ENCODE data around the gene RPL22. TPM values are rescaled to one million over a fixed set of nuclear protein-coding genes. Genes with fewer than 3 reads are reported as not detected.

Gene RPL22
- total RNA-seq = 93.0 and 99.3 TPM in 2 replicates

DNA sequence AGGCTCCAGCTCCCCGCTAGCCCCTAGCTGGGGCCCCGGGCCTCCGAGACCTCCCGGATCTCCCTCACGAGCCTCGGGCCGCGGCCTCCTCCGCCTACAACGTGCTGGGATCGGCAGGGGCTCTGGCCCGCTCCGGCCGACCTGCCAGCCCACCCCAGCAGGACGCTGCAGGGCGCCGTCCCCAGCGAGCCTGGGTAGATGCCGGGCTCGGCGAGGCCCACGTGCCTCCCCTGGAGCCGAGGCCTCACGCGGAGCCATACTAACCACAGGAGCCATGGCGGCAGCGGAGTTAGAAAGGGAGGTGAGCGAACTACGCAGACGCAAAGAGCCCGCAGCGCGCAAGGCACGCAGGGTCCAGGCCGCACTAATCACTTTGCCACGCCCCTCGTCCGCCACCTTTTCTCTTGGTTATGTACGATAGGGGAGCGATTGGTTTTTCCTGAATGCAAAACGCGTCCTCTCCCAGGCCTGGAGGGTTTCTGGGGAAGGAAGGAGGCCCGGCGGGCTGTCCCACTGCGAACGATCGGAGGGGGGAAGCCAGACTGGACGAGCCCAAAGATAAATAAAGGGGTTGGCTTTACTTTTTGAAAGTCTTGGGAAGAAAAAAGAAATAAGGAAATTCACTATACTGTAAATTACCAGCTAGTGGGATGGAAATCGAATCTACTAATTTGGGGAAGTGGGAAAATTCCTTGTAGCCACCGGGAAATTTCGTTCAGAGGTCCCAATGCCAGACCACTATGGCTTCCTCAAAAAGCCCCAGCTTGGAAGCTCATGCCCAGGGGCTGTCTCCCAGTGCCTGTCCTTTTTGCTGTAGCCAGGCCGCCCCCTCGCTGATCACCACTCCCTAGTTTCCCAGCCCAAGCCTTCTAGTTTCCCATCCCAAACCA lies at the start of gene RPL22:
Gene RPL22, minus strand, starts transcription at position 298 of the 890 bp plus-strand sequence. Its CDS starts 22 bp downstream, at position 276.
- no peaks in the 10 kb centered on the region for H3K27me3 ChIP-seq (ENCODE audit: insufficient read depth, low read length)
- DNase-seq (ENCODE audit: insufficient read length, low spot score, missing footprints) = peak; percentile 99
- H3K36me3 ChIP-seq (ENCODE audit: insufficient read depth, low read length) = peaks cover 28% of the 10 kb centered on the region
- peaks cover 18% of the 10 kb centered on the region for H3K4me1 ChIP-seq (ENCODE audit: insufficient read depth, low read length)
- TF ChIP-seq, protein P1, sequence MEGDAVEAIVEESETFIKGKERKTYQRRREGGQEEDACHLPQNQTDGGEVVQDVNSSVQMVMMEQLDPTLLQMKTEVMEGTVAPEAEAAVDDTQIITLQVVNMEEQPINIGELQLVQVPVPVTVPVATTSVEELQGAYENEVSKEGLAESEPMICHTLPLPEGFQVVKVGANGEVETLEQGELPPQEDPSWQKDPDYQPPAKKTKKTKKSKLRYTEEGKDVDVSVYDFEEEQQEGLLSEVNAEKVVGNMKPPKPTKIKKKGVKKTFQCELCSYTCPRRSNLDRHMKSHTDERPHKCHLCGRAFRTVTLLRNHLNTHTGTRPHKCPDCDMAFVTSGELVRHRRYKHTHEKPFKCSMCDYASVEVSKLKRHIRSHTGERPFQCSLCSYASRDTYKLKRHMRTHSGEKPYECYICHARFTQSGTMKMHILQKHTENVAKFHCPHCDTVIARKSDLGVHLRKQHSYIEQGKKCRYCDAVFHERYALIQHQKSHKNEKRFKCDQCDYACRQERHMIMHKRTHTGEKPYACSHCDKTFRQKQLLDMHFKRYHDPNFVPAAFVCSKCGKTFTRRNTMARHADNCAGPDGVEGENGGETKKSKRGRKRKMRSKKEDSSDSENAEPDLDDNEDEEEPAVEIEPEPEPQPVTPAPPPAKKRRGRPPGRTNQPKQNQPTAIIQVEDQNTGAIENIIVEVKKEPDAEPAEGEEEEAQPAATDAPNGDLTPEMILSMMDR (IDR thresholded peaks at IDR 0.05; ENCODE audit: extremely low read depth, low read depth, low read length) = no peak
- peaks cover 18% of the 10 kb centered on the region for H4K20me1 ChIP-seq (ENCODE audit: insufficient read depth, low read length)
- peak within 1 kb of the TSS; percentile 77 for H2AFZ ChIP-seq (ENCODE audit: low read length)
- peaks cover 45% of the 10 kb centered on the region for H3K79me2 ChIP-seq (ENCODE audit: insufficient read depth, low read length)
- H3K9me3 ChIP-seq (ENCODE audit: low read depth, low read length) = no peaks in the 10 kb centered on the region
- H3K4me3 ChIP-seq (ENCODE audit: insufficient read depth, low read length) = peak within 1 kb of the TSS; percentile 88
- peak within 1 kb of the TSS; percentile 83 for H3K4me2 ChIP-seq (ENCODE audit: insufficient read depth, low read length)
- peak within 1 kb of the TSS; percentile 85 for H3K27ac ChIP-seq (ENCODE audit: low read depth, low read length)

DNA sequence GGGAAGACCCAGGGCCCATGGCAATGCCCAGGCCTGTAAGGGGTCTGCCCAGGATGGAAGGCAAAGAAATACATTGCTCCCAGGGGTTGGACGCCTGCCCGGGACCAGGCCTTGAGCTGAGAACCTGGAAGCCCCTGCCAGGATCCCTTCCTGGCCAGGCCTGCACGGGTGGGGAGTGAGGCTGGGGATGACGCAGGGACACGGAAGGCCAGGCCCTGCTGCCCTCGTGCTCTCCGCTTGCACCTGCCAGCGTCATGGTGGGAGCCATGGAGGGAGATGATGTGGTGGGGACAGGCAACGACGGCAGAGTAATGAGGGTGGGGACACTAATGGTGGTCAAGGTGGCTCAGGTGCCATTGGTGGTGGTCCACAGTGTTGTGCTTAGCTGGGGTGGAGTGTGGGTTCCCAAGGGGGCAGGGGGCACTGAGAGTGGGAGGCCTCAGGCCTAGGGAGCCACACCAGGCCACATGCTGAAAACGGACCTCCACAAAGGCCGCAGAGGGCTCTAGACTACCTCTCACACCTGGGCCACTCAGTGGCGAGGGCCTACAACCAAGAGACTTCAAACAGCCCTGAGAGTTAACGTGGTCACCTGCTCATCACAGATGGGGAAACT lies 48.9 kb upstream of the RPL22 start:
- Histone ChIP-seq H3K4me1 (ENCODE audit: insufficient read depth, low read length) (peaks cover 4% of the 10 kb centered on the region), H3K27me3 (ENCODE audit: insufficient read depth, low read length) (peaks cover 38% of the 10 kb centered on the region), H3K9me3 (ENCODE audit: low read depth, low read length) (no peaks in the 10 kb centered on the region), H3K4me2 (ENCODE audit: insufficient read depth, low read length) (no peak overlapping the region), H3K36me3 (ENCODE audit: insufficient read depth, low read length) (no peaks in the 10 kb centered on the region), H4K20me1 (ENCODE audit: insufficient read depth, low read length) (peaks cover 7% of the 10 kb centered on the region), H2AFZ (ENCODE audit: low read length) (no peak overlapping the region), H3K79me2 (ENCODE audit: insufficient read depth, low read length) (no peaks in the 10 kb centered on the region), H3K4me3 (ENCODE audit: insufficient read depth, low read length) (no peak overlapping the region), H3K27ac (ENCODE audit: low read depth, low read length) (no peak overlapping the region)
- peak; percentile 86 for DNase-seq (ENCODE audit: insufficient read length, low spot score, missing footprints)
- TF ChIP-seq, protein P1 (IDR thresholded peaks at IDR 0.05; ENCODE audit: extremely low read depth, low read depth, low read length) = no peak

DNA sequence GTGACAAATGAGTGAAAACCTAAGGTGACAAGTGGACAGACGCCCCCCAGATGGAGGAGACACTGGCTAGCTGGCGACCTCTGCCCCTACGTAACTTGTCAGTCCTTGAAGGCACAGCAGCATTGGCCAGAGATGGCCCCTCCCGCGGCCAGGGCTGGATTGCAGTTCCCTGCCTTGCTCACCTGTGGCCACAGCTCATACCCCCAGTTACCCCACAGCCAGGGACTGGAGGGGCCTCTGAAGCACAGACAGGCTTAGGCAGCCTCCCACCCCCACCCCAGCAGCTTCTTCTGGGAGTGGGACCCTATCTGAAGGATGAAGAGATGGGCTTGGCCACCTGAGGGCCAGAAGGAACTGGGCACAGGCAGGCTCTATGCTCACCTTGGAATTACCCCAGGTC lies 48.3 kb upstream of the RPL22 start:
- DNase-seq (ENCODE audit: insufficient read length, low spot score, missing footprints) = peak; percentile 81
- Histone ChIP-seq H3K4me2 (ENCODE audit: insufficient read depth, low read length) (no peak overlapping the region), H3K79me2 (ENCODE audit: insufficient read depth, low read length) (no peaks in the 10 kb centered on the region), H3K4me3 (ENCODE audit: insufficient read depth, low read length) (no peak overlapping the region), H3K27ac (ENCODE audit: low read depth, low read length) (no peak overlapping the region), H3K36me3 (ENCODE audit: insufficient read depth, low read length) (no peaks in the 10 kb centered on the region), H3K27me3 (ENCODE audit: insufficient read depth, low read length) (peaks cover 44% of the 10 kb centered on the region), H4K20me1 (ENCODE audit: insufficient read depth, low read length) (peaks cover 7% of the 10 kb centered on the region), H2AFZ (ENCODE audit: low read length) (no peak overlapping the region), H3K4me1 (ENCODE audit: insufficient read depth, low read length) (peaks cover 4% of the 10 kb centered on the region), H3K9me3 (ENCODE audit: low read depth, low read length) (no peaks in the 10 kb centered on the region)
- TF ChIP-seq, protein P1 (IDR thresholded peaks at IDR 0.05; ENCODE audit: extremely low read depth, low read depth, low read length) = no peak
